Measurements from ENCODE around the gene STYXL2.

DNA sequence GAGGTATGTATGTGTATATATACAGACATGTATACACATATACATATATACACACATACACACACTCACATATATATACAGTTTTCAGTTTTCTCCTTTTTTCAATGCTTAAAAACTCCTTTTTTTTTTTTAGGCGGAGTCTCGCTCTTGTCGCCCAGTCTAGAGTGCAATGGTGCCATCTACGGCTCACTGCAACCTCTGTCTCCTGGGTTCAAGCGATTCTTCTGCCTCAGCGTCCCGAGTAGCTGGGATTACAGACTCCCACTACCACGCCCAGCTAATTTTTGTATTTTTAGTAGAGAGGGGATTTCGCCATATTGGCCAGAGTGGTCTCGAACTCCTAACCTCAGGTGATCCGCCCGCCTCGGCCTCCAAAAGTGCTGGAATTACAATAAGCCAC lies 27.0 kb downstream of the STYXL2 start:
- no peak for TF ChIP-seq EZH2 (IDR thresholded peaks at IDR 0.05)
- TF ChIP-seq POLR2AphosphoS5 (IDR thresholded peaks at IDR 0.05; ENCODE audit: borderline replicate concordance, low read depth, low read length): no peak
- TF ChIP-seq FOXP2 (optimal IDR thresholded peaks at IDR 0.05; ENCODE audit: control extremely low read depth, extremely low read length, insufficient read depth): no peak
